ENCODE data around the gene CISH.

DNA sequence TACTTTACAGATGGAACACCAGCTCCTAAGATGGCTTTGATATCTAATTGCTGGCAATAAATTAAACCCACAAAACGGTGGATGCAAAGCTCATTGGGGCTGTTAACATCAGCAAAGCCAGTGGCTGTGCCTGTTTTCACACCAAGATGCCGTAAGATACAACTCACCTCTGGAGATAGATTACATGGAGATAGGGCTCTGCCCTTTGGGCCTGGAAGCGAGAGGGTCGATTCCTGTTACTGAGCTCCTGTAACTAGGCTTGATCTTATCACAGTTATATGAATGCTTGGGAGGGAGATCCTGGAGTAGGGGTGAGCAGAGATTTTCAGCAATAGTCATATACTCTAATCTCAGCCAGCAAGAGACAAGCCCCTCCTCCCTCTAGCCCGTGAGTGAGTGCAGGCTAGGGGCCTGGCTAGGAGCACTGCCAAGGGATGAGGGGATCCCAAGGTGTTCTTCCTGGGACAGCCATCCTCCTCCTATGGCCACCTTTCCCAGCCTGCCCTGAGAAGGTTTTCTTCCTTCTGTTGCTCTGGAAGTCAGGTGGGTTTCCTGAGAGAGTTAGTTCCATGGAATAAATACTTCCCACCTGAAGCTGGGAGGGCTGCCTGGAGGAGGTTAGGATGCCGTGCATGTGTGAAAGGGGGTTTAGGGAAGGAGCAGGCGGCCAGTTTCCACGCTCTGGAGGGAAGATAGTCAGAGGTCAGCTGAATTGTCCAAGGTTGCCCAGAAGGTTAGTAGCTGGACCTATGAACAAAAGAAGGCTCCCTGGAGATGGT lies 45.0 kb upstream of the CISH start:
- TF ChIP-seq, protein P1, sequence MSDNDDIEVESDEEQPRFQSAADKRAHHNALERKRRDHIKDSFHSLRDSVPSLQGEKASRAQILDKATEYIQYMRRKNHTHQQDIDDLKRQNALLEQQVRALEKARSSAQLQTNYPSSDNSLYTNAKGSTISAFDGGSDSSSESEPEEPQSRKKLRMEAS (CRISPR knock-in tag; IDR thresholded peaks at IDR 0.05) = no peak
- TF ChIP-seq POLR2A (conservative IDR thresholded peaks at IDR 0.05) = no peak
- no peak for TF ChIP-seq ZNF77 (CRISPR knock-in tag; IDR thresholded peaks at IDR 0.05)
- no peak for TF ChIP-seq CHD2 (IDR thresholded peaks at IDR 0.05; ENCODE audit: low read depth, low read length)
- TF ChIP-seq ZBTB8A (IDR thresholded peaks at IDR 0.05; ENCODE audit: partially characterized antibody) = no peak
- TF ChIP-seq, protein P2, sequence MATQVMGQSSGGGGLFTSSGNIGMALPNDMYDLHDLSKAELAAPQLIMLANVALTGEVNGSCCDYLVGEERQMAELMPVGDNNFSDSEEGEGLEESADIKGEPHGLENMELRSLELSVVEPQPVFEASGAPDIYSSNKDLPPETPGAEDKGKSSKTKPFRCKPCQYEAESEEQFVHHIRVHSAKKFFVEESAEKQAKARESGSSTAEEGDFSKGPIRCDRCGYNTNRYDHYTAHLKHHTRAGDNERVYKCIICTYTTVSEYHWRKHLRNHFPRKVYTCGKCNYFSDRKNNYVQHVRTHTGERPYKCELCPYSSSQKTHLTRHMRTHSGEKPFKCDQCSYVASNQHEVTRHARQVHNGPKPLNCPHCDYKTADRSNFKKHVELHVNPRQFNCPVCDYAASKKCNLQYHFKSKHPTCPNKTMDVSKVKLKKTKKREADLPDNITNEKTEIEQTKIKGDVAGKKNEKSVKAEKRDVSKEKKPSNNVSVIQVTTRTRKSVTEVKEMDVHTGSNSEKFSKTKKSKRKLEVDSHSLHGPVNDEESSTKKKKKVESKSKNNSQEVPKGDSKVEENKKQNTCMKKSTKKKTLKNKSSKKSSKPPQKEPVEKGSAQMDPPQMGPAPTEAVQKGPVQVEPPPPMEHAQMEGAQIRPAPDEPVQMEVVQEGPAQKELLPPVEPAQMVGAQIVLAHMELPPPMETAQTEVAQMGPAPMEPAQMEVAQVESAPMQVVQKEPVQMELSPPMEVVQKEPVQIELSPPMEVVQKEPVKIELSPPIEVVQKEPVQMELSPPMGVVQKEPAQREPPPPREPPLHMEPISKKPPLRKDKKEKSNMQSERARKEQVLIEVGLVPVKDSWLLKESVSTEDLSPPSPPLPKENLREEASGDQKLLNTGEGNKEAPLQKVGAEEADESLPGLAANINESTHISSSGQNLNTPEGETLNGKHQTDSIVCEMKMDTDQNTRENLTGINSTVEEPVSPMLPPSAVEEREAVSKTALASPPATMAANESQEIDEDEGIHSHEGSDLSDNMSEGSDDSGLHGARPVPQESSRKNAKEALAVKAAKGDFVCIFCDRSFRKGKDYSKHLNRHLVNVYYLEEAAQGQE (IDR thresholded peaks at IDR 0.05; ENCODE audit: borderline replicate concordance) = no peak
- TF ChIP-seq, protein P2 (CRISPR knock-in tag; IDR thresholded peaks at IDR 0.05; ENCODE audit: low read depth) = no peak
- TF ChIP-seq, protein P3, sequence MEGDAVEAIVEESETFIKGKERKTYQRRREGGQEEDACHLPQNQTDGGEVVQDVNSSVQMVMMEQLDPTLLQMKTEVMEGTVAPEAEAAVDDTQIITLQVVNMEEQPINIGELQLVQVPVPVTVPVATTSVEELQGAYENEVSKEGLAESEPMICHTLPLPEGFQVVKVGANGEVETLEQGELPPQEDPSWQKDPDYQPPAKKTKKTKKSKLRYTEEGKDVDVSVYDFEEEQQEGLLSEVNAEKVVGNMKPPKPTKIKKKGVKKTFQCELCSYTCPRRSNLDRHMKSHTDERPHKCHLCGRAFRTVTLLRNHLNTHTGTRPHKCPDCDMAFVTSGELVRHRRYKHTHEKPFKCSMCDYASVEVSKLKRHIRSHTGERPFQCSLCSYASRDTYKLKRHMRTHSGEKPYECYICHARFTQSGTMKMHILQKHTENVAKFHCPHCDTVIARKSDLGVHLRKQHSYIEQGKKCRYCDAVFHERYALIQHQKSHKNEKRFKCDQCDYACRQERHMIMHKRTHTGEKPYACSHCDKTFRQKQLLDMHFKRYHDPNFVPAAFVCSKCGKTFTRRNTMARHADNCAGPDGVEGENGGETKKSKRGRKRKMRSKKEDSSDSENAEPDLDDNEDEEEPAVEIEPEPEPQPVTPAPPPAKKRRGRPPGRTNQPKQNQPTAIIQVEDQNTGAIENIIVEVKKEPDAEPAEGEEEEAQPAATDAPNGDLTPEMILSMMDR (IDR thresholded peaks at IDR 0.05 in 2 of 3, conservative IDR thresholded peaks at IDR 0.05 in 1 of 3; ENCODE audit: insufficient read depth in 2 of 3, low read depth in 1 of 3, low read length in 3 of 3) = no peak
- no peak for TF ChIP-seq GABPA (tag; conservative IDR thresholded peaks at IDR 0.05; ENCODE audit: low read depth)

Measured in K562 (cell line).